Activated B cell treated with CpG ODN at 0.5 μM for 24 hours (primary cell): ENCODE results near the gene NOX5. TPM values are rescaled to one million over a fixed set of nuclear protein-coding genes. Genes with fewer than 3 reads are reported as not detected.

Experiments
- ATAC-seq: fragments of 200-7000 bp; cut with Tn5 transposase; one replicate; pipeline ENCODE4 v1.10.0; 2021; ENCODE audit warnings: low read depth, mild to moderate bottlenecking, moderate library complexity
- CTCF ChIA-PET: fragments of 350-600 bp; sonication (Branson Sonifier 250); formaldehyde crosslinking; loops from one replicate; lab custom pipeline; 2021; ENCODE audit warnings: antibody characterized with exemption; lab: Charles Lee
- POLR2A ChIA-PET: fragments of 350-600 bp; sonication (Branson Sonifier 250); formaldehyde crosslinking; loops from one replicate; lab custom pipeline; 2021; ENCODE audit warnings: antibody characterized with exemption; lab: Charles Lee
- DNase-seq: peaks from one replicate; pipeline ENCODE4 v3.0.0; 2022
- H3K27ac Mint-ChIP-seq: one replicate; pipeline ENCODE4 v1.8.0; 2020; ENCODE audit warnings: mixed read lengths
- H3K27me3 Mint-ChIP-seq: one replicate; pipeline ENCODE4 v1.8.0; 2021; ENCODE audit warnings: mixed read lengths
- H3K36me3 Mint-ChIP-seq: one replicate; pipeline ENCODE4 v1.8.0; 2021; ENCODE audit warnings: low read depth, mixed read lengths
- H3K4me1 Mint-ChIP-seq: one replicate; pipeline ENCODE4 v1.8.0; 2021; ENCODE audit warnings: mixed read lengths
- H3K4me3 Mint-ChIP-seq: one replicate; pipeline ENCODE4 v1.8.0; 2020; ENCODE audit warnings: mild to moderate bottlenecking, mixed read lengths
- H3K9me3 Mint-ChIP-seq: one replicate; pipeline ENCODE4 v1.8.0; 2020; ENCODE audit warnings: mixed read lengths
- intact Hi-C: fragments of 100-400 bp; cut with micrococcal nuclease; formaldehyde crosslinking; loops from one replicate; pipeline ENCODE4 v1.15.1; 2024
- total RNA-seq: library from RNA; stranded (reverse); gene quantifications from 2 replicates; pipeline ENCODE4 v1.2.3, GENCODE V29; 2022
- TF ChIP-seq, protein P1 (sequence below): fragments of 200-600 bp; IDR thresholded peaks from one replicate; pipeline ENCODE4 v1.8.0; 2022; ENCODE audit warnings: antibody characterized with exemption, mild to moderate bottlenecking

The NOX5 gene
- total RNA-seq, 1 donor from 2014 or later: 0.09 TPM

DNA sequence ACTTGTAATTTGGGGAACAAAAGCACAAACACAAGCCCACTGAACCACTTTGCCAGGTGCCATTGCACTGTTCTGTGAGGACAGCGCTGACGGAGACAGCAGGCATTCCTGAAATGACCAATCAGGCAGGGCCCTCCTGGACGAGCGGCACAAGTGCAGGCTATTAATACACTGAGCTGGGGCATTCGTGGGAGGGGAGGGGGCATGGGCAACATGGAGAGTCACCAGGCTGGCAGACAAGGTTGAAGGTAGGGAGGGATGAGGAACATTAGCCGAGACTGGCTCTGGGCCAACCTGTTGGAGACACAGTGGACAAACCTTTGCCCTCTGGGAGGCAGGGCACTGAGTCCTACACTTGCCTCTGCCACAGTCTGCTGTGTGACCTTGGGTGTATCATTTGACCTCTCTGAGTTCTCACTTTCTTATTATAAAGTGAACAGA is 45.6 kb downstream of the NOX5 start:
- intact Hi-C loops: no loop called here
- no peak overlapping the region for H3K27ac Mint-ChIP-seq
- CTCF ChIA-PET: interaction anchor here (1.8 kb wide), 1 partner anchor 334 kb away, joined by 7 read pairs; no protein-coding TSS in a partner anchor

GRCh38 chr15:69060744-69061143 is 46.2 kb downstream of the NOX5 start:
- H3K27ac Mint-ChIP-seq: no peak overlapping the region
- no peak overlapping the region for H3K4me3 Mint-ChIP-seq
- POLR2A ChIA-PET: no interaction called here

More for the DNA sequence above, 45.6 kb downstream of the NOX5 start:
- no peak for DNase-seq
- TF ChIP-seq, protein P1, sequence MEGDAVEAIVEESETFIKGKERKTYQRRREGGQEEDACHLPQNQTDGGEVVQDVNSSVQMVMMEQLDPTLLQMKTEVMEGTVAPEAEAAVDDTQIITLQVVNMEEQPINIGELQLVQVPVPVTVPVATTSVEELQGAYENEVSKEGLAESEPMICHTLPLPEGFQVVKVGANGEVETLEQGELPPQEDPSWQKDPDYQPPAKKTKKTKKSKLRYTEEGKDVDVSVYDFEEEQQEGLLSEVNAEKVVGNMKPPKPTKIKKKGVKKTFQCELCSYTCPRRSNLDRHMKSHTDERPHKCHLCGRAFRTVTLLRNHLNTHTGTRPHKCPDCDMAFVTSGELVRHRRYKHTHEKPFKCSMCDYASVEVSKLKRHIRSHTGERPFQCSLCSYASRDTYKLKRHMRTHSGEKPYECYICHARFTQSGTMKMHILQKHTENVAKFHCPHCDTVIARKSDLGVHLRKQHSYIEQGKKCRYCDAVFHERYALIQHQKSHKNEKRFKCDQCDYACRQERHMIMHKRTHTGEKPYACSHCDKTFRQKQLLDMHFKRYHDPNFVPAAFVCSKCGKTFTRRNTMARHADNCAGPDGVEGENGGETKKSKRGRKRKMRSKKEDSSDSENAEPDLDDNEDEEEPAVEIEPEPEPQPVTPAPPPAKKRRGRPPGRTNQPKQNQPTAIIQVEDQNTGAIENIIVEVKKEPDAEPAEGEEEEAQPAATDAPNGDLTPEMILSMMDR: no peak
- Mint-ChIP-seq H3K9me3 (no peaks in the 10 kb centered on the region), H3K36me3 (no peaks in the 10 kb centered on the region), H3K27me3 (peaks cover 12% of the 10 kb centered on the region), H3K4me1 (peaks cover 13% of the 10 kb centered on the region), H3K4me3 (no peak overlapping the region)
- no peak for ATAC-seq
- POLR2A ChIA-PET: interaction anchor here (0.5 kb wide), 1 partner anchor 475 kb away, joined by 3 read pairs; no protein-coding TSS in a partner anchor

DNA sequence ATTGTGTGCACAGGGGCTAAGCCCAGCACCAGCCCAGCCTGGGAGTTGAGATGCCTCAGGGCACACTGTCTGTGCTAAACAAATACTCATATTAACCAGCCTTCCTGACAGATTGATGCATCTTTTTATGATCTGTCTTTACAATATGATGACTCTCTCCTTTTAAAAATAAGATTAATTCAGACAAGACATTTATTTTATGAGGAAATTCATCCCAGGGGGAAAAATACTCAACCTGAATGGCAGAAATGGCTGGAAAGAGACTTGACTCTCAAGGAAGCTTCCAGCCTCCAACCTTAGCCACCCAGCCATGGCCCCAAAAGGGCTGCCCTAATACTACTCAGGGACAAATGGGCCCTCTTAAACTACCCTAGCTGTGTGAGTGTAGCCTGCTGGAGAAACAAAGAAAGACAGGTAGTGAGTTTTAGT is 46.9 kb downstream of the NOX5 start:
- ChIA-PET POLR2A (no interaction called here), CTCF (interaction anchor here (0.9 kb wide), 1 partner anchor 333 kb away, joined by 3 read pairs; no protein-coding TSS in a partner anchor)
- ATAC-seq: no peak

More at GRCh38 chr15:69060744-69061143, 46.2 kb downstream of the NOX5 start:
- Mint-ChIP-seq H3K9me3 (no peaks in the 10 kb centered on the region), H3K36me3 (no peaks in the 10 kb centered on the region), H3K4me1 (peaks cover 13% of the 10 kb centered on the region), H3K27me3 (peaks cover 12% of the 10 kb centered on the region)
- DNase-seq (no peak), ATAC-seq (no peak)
- TF ChIP-seq, protein P1: no peak
- CTCF ChIA-PET: no interaction called here
- intact Hi-C loops: no loop called here

GRCh38 chr15:69064649-69065048 is 50.2 kb downstream of the NOX5 start:
- Mint-ChIP-seq H3K27ac (no peak overlapping the region), H3K27me3 (peaks cover 5% of the 10 kb centered on the region), H3K4me3 (no peak overlapping the region), H3K36me3 (no peaks in the 10 kb centered on the region), H3K9me3 (no peaks in the 10 kb centered on the region), H3K4me1 (peaks cover 9% of the 10 kb centered on the region)
- ChIA-PET POLR2A (no interaction called here), CTCF (no interaction called here)
- intact Hi-C loops: no loop called here
- DNase-seq (no peak), ATAC-seq (no peak)
- TF ChIP-seq, protein P1: no peak

More for the DNA sequence above, 46.9 kb downstream of the NOX5 start:
- intact Hi-C loops: no loop called here
- Mint-ChIP-seq H3K4me3 (no peak overlapping the region), H3K27ac (no peak overlapping the region), H3K27me3 (peaks cover 12% of the 10 kb centered on the region), H3K4me1 (peaks cover 13% of the 10 kb centered on the region), H3K36me3 (no peaks in the 10 kb centered on the region), H3K9me3 (no peaks in the 10 kb centered on the region)
- TF ChIP-seq, protein P1: no peak
- DNase-seq: no peak

GRCh38 chr15:69066007-69066995 is 51.8 kb downstream of the NOX5 start:
- H3K27ac Mint-ChIP-seq: no peak overlapping the region
- POLR2A ChIA-PET: no interaction called here
- intact Hi-C loops: no loop called here

More at GRCh38 chr15:69066007-69066995, 51.8 kb downstream of the NOX5 start:
- Mint-ChIP-seq H3K4me1 (no peaks in the 10 kb centered on the region), H3K9me3 (no peaks in the 10 kb centered on the region), H3K36me3 (no peaks in the 10 kb centered on the region), H3K27me3 (peaks cover 10% of the 10 kb centered on the region), H3K4me3 (no peak overlapping the region)
- ATAC-seq (no peak), DNase-seq (no peak)
- CTCF ChIA-PET: no interaction called here
- TF ChIP-seq, protein P1: no peak
